IgD-negative memory B cell (primary cell): ENCODE data around the gene PCSK5. TPM values are rescaled to one million over a fixed set of nuclear protein-coding genes. Genes with fewer than 3 reads are reported as not detected.
A peak's percentile ranks its signal among the peaks of the same experiment; 100 is the strongest.
"Not testable (repeated sequence)": the region's sequence is repeated elsewhere in the genome, so short reads cannot be mapped to it uniquely, and the experiment has no call there.

Source experiments
- H3K27ac Mint-ChIP-seq, 3 donors: one replicate each; pipeline ENCODE4 v1.8.0; 2020 to 2022; ENCODE audit warnings: mild to moderate bottlenecking in 3 of 3, mixed read lengths in 3 of 3, moderate library complexity in 1 of 3
- H3K27me3 Mint-ChIP-seq: one replicate; pipeline ENCODE4 v1.8.0; 2021; ENCODE audit warnings: mixed read lengths
- H3K36me3 Mint-ChIP-seq: one replicate; pipeline ENCODE4 v1.8.0; 2020; ENCODE audit warnings: mild to moderate bottlenecking, mixed read lengths
- H3K4me1 Mint-ChIP-seq, 3 donors: one replicate each; pipeline ENCODE4 v1.8.0; 2020 to 2022; ENCODE audit warnings: mixed read lengths in 3 of 3, mild to moderate bottlenecking in 1 of 3
- H3K4me3 Mint-ChIP-seq, 4 donors: one replicate each; pipeline ENCODE4 v1.8.0; 2020 to 2022; ENCODE audit warnings: mild to moderate bottlenecking in 4 of 4, mixed read lengths in 4 of 4, moderate library complexity in 3 of 4
- H3K9me3 Mint-ChIP-seq, 3 donors: one replicate each; pipeline ENCODE4 v1.8.0; 2020 to 2021; ENCODE audit warnings: mixed read lengths in 3 of 3, mild to moderate bottlenecking in 1 of 3
- polyA plus RNA-seq: library from polyadenylated mRNA; unstranded; fragments of 300-500 nt; fragmentation: Illumina TruSeq; gene quantifications from one replicate; pipeline ENCODE4 v1.2.3, GENCODE V29; 2021

PCSK5 gene
- polyA plus RNA-seq, 1 donor from 2014 or later, result 0.18 TPM

DNA sequence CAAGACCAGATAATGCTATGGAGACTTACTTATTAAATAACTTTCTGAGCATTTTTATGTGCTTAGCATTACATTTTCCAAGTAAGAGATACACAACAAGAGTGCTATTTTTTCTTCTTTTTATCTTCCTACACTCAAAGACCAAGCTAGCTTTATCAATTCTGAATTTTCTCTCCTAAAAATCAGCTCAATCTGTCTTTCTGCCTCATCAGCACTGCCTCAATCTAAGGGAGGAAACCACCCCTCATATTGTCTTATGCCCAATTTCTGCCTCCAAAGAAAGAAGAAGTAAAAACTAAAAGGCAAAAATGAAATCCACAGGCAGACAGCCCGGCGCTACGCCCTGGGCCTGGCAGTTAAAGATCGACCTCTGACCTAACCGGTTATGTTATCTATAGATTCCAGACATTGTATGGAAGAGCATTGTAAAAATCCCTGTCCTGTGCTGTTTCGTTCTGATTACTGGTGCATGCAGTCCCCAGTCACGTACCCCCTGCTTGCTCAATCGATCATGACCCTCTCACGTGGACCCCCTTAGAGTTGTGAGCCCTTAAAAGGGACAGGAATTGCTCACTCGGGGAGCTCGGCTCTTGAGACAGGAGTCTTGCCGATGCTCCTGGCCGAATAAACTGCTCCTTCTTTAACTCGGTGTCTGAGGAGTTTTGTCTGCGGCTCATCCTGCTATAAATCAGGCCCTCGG, 472.0 kb downstream of the PCSK5 start:
- not testable (repeated sequence) for H3K27ac Mint-ChIP-seq, H3K4me3 Mint-ChIP-seq, H3K4me1 Mint-ChIP-seq, H3K36me3 Mint-ChIP-seq, H3K9me3 Mint-ChIP-seq
- peaks cover 17% of the 10 kb centered on the region for H3K27me3 Mint-ChIP-seq

DNA sequence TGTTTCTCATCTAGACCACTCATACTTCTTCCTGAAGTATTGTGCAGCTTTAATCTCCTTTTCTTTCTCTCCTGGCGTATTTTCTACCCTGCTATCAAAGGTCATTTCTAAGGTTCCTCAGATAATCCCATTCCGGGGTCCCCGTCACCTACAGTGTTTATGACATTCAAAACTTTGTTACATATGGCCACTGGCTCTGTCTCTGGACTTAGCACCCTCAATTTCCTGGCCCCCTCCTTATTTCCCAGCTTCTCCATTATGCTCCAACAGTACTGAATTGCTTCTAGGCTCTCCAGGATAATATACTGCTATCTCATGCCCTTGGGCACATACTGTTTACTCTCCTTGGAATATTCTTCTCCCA, 472.5 kb downstream of the PCSK5 start:
- Mint-ChIP-seq H3K36me3 (peaks cover 3% of the 10 kb centered on the region), H3K9me3 (no peaks in the 10 kb centered on the region), H3K27ac (peak overlapping the region in 1 of 3 donors; percentile 10)

DNA sequence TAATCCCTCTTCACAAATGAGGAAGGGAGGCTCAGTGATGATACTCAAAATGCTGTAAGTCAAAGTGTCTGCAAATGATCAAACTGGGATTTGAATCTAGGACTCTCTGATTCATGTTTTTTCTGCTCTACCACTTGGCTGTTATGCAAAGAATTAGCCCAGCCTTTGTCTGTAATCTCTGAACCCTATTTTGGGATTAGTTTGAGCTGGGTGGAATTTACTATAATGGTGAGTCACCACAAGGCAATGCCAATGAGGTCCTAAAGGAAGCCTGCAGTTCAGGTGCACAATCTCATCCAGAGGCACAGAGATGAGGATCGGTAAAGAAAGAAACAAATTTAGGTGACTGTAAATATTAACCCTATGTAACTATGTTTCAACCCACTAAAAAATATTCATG, 474.6 kb downstream of the PCSK5 start:
- peaks cover 3% of the 10 kb centered on the region for H3K36me3 Mint-ChIP-seq
- peaks cover 0 to 2% (median 0%) of the 10 kb centered on the region in 3 donors for H3K4me1 Mint-ChIP-seq
- H3K4me3 Mint-ChIP-seq, result no peak overlapping the region
- H3K27me3 Mint-ChIP-seq, result peaks cover 11% of the 10 kb centered on the region
- H3K27ac Mint-ChIP-seq, result no peak overlapping the region
- H3K9me3 Mint-ChIP-seq, result no peaks in the 10 kb centered on the region

More for the DNA sequence above, 472.5 kb downstream of the PCSK5 start:
- Mint-ChIP-seq H3K4me3 (no peak overlapping the region), H3K4me1 (peaks cover 0 to 2% (median 0%) of the 10 kb centered on the region in 3 donors), H3K27me3 (peaks cover 17% of the 10 kb centered on the region)

DNA sequence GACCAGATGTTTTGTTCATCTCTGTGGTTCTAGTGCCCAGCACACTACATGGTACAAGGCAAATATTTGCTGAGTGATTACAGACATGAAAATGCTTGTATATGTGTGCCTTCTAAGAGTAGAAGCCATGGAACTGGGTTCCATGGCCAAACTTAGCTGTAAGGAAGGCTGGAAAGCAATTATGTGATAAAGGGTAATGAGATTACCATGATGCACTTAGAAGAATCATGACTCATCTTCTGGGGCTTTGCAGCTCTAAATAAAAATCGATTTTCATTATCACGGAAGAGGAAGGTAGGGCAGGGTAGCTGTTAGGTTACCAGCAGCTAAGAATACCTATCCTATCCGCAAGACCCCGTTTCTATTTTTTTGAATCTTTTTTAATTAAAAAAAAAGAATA, 475.8 kb downstream of the PCSK5 start:
- Mint-ChIP-seq H3K27me3 (peaks cover 11% of the 10 kb centered on the region), H3K9me3 (no peaks in the 10 kb centered on the region), H3K27ac (no peak overlapping the region), H3K4me1 (peaks cover 0 to 2% (median 0%) of the 10 kb centered on the region in 3 donors), H3K4me3 (no peak overlapping the region), H3K36me3 (peaks cover 3% of the 10 kb centered on the region)

DNA sequence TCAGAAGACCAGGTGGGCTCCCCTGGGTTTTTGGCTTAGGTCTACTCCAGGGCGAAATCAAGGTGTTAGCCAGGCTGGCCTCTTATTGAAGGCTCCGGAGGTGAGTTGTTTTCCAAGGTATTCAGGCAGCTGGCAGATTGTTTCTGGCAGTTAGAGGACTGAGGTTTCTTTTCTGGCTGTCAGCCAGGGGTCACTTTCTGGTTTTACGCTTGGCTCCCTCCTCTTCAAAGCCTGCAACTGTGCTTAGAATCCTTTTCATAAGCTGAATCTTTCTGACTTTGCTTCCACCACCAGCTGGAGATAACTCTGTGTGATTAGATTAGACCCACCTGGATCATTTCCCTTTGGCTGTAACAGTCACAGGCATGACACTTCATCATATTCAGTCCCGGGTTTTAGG, 479.1 kb downstream of the PCSK5 start:
- H3K4me3 Mint-ChIP-seq, result no peak overlapping the region
- H3K27ac Mint-ChIP-seq, result no peak overlapping the region
- H3K36me3 Mint-ChIP-seq, result peaks cover 3% of the 10 kb centered on the region
- peaks cover 0 to 2% (median 0%) of the 10 kb centered on the region in 3 donors for H3K4me1 Mint-ChIP-seq
- no peaks in the 10 kb centered on the region for H3K9me3 Mint-ChIP-seq
- H3K27me3 Mint-ChIP-seq, result peaks cover 2% of the 10 kb centered on the region

DNA sequence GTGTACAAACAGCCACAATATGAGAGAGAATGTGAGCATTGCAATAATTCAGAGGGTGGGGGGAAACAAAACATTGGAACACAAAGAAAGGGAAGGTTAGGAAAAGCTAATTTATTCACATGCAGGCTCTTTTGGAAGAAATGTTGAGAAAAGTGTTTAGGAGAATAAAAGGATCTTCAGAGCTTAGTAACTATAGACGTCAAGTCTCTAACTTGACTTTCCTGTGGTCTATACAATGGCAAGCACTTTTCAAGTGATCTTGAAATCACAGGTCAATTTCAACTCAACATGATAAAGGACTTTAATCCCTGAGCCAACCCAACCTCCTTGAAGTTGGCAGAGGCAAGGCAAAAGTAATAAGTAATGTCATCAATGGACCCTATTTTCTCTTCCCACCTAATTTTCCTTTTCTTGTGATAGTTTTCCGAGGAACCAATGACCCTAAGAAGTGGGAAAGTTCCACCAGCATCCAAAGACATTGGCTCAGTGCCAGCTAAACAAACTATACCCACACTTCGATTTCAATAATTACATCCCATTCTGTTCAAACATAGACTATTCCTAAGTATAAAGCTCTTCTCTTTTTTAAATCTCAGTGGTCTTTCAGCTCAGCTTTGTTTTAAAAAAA, 480.0 kb downstream of the PCSK5 start:
- peaks cover 3% of the 10 kb centered on the region for H3K36me3 Mint-ChIP-seq
- peaks cover 2% of the 10 kb centered on the region for H3K27me3 Mint-ChIP-seq
- no peak overlapping the region for H3K27ac Mint-ChIP-seq
- H3K4me1 Mint-ChIP-seq, result peaks cover 0 to 2% (median 0%) of the 10 kb centered on the region in 3 donors
- H3K4me3 Mint-ChIP-seq, result no peak overlapping the region
- no peaks in the 10 kb centered on the region for H3K9me3 Mint-ChIP-seq

DNA sequence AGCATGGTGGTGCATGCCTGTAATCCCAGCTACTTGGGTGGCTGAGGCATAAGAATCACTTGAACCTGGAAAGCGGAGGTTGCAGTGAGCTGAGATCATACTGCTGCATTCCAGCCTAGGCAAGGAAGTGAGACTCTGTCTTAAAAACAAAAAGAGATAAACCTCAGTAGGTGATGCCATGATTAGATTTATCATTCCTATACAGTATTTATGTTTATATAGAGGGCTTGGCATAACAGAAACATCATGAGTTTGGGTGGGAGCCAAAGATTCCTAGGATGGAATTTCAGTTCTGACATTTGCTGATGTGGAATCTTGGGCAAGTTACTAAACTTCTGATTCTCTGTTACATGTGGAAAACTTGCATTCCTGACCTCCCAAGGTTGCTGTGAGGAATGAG, 481.4 kb downstream of the PCSK5 start:
- Mint-ChIP-seq H3K4me1 (no peaks in the 10 kb centered on the region), H3K27me3 (peaks cover 2% of the 10 kb centered on the region)

DNA sequence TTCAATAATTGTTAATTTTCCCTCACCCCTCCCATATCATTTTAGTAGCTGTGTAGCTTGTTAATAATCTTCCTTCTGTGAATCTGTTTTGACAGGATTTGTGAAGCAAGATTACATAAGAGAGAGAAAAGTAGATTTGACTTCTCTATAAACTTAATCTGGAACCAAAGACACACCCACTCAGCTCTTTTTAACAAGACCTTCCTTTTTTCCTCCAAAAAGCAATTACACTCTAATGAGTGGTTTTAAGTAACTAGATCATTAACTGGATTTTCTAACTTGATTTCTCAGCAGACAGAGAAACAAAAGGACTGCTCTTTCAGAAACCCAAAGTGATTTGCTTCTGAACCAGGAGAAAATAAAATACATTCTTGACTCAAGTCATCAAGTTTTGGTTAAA, 481.9 kb downstream of the PCSK5 start:
- Mint-ChIP-seq H3K4me3 (no peak overlapping the region), H3K36me3 (peaks cover 3% of the 10 kb centered on the region), H3K27me3 (peaks cover 2% of the 10 kb centered on the region), H3K27ac (no peak overlapping the region), H3K4me1 (no peaks in the 10 kb centered on the region), H3K9me3 (no peaks in the 10 kb centered on the region)

More for the DNA sequence above, 481.4 kb downstream of the PCSK5 start:
- Mint-ChIP-seq H3K9me3 (no peaks in the 10 kb centered on the region), H3K27ac (no peak overlapping the region), H3K36me3 (peaks cover 3% of the 10 kb centered on the region), H3K4me3 (no peak overlapping the region)

DNA sequence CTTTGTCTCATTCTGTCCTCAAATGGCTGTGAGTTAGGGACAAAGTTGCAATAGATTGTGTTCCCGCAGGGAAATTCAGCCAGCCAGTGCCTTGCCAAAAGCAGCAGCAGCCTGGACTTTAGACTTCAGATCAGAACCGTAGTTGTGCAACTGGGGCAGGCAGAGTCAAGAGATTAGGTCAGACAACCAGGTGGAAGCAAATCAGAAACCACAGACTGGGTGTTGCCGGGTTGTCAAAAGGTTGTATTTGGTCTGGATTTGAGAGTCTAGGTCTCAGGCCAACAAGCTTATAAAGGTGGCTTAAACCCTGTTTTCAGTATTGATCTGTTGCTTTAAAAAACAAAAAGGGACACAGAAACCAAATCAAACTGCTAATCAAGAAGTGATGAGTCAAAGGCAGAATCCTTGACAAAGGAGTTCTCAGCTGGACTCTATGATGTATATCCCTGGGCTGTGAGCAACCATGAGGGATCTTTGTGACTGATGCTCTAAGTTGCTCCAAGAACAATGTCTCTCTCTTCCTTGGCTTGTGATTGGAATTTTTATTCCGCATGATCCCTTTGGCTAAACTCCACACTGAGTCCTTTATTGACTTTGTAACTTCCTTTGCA, 482.8 kb downstream of the PCSK5 start:
- H3K36me3 Mint-ChIP-seq, result no peaks in the 10 kb centered on the region
- no peaks in the 10 kb centered on the region for H3K27me3 Mint-ChIP-seq
- H3K4me3 Mint-ChIP-seq, result no peak overlapping the region
- no peak overlapping the region for H3K27ac Mint-ChIP-seq
- no peaks in the 10 kb centered on the region for H3K9me3 Mint-ChIP-seq
- H3K4me1 Mint-ChIP-seq, result no peaks in the 10 kb centered on the region

DNA sequence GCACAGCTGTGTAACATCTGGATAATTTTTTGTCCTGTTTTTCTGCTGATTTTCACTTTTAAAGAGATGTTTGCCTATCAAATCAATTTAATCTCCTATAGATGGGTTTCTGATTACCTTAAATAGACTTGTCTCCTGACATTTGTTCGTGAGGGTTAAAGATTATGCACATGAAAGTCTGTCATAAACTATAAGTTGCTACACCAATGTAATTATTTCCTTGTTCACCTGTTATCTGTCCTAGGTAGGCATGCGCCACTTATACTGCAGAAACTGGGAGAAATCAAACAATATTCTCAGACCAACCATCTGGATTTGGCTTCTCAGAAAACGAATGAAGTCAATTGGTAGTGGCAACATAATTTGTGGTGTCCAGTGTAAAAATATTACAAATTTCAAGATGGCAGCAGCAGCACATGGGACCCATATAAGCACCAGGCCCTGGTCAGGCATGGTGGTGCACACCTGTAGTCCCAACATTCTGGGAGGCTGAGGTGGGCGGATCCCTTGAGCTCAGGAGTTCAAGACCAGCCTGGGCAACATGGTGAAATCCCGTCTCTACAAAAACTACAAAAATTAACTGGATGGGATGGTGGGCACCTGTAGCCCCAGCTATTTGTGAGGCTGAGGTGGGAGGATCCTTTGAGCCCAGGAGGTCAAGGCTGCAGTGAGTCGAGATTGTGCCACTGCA, 483.5 kb downstream of the PCSK5 start:
- Mint-ChIP-seq H3K27ac (no peak overlapping the region), H3K36me3 (no peaks in the 10 kb centered on the region), H3K27me3 (no peaks in the 10 kb centered on the region), H3K4me3 (no peak overlapping the region), H3K9me3 (no peaks in the 10 kb centered on the region), H3K4me1 (no peaks in the 10 kb centered on the region)

DNA sequence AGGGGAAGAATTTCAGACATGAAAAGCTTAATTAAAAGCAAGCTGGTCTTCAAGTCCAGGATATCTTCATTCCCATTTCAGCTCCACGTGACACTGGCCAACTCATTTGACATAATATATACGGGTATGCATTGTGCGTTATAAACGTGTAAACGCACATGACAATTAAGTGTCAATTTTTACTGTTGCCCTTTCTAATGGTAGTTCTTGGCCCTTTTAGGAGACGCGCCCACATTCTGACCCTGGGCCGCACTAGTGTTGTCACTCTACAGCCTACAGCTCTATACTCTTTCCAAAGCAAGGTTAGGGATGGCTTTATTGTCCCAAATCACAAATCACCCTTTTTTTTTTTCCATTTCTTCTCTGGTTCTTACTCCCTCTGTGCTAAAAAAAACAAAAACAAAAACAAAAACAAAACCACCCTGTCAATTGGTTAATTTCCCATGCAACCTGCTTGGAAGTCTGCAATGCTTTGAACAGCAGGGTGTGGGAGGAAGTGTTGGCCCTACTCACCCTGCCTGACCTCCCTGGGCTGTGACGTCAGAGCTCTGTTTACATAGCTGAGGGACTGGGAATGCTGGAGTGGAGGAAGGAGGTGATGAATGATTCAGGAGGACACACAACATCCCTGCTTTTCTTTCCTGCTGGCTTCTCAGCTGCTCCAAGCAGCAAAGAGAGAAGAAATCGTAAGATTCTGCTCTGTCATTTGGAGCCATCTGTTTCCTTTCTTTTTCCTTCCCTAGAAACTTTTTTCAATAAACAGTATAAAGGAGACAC, 484.5 kb downstream of the PCSK5 start:
- Mint-ChIP-seq H3K9me3 (no peaks in the 10 kb centered on the region), H3K27ac (no peak overlapping the region), H3K27me3 (no peaks in the 10 kb centered on the region), H3K4me1 (no peaks in the 10 kb centered on the region), H3K4me3 (no peak overlapping the region), H3K36me3 (no peaks in the 10 kb centered on the region)

DNA sequence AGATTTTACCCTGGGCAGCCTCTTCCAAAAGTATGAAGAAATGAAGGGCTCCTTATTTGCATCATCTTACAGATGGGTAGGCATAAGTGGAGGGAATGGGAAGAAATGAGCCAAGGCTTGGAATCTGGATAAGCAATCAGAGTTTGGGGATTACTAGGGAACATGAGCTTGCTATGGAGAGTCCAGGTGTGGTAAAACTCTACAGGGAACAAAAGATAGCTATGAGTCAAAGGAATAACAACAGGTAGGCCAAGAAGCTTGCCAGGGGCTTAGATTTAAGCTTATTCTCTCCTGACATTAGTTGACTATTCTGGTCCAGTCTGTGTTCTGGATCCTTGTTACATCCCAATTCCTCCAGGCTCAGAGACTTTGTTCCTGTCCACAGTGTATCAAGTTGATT, 487.3 kb downstream of the PCSK5 start:
- Mint-ChIP-seq H3K4me3 (no peak overlapping the region), H3K27me3 (no peaks in the 10 kb centered on the region), H3K27ac (no peak overlapping the region), H3K9me3 (no peaks in the 10 kb centered on the region), H3K36me3 (no peaks in the 10 kb centered on the region), H3K4me1 (no peaks in the 10 kb centered on the region)

DNA sequence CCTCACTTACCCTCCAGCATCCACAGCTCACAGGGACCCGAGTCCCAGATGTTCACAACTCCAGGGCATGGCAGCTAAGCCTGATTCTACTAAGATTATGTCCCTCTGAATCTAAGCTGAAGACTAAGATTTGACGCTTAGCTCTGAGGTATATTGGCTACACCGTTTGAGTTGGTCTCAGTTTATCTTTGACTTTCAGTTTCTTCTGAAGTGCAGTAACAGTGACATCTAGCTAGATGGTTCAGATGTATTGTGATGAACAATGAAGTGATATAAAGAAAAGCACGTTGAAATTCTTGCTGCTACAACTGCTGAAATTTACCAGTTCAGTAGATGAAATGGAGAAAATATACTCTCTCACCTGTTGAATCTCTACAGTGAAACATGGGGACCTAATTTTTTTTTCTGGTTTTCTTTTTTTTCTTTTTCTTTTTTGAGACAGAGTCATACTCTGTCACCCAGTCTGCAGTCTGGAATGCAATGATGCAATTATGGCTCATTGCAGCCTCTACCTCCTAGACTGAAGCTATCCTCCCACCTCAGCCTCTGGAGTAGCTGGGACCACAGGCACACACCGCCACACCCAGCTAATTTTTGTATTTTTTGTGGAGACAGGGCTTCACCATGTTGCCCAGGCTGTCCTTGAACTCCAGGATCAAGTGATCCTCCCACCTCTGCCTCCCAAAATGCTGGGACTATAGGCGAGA, 488.0 kb downstream of the PCSK5 start:
- no peaks in the 10 kb centered on the region for H3K9me3 Mint-ChIP-seq
- no peak overlapping the region for H3K4me3 Mint-ChIP-seq
- no peak overlapping the region for H3K27ac Mint-ChIP-seq
- no peaks in the 10 kb centered on the region for H3K27me3 Mint-ChIP-seq
- H3K36me3 Mint-ChIP-seq, result peaks cover 4% of the 10 kb centered on the region
- no peaks in the 10 kb centered on the region for H3K4me1 Mint-ChIP-seq

DNA sequence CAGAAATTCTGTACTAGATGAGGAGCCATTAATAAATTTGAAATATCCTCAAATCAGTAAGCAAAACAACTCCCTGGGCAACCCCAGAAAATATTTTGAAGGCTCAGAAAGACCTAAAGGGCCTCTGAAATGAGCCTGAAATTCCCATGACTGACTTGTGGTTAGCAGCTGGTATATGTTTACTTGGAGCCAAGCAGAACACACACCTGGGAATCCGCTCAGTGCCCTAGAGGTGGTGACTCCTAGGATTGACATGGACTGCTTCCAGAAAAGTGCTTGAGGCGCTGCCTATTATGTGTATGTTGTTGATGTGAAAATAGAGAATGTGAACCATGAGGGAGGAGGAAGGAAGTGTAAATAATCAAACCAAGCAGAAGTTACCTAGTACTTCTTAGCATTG, 489.0 kb downstream of the PCSK5 start:
- H3K4me3 Mint-ChIP-seq, result no peak overlapping the region
- no peaks in the 10 kb centered on the region for H3K27me3 Mint-ChIP-seq
- no peak overlapping the region for H3K27ac Mint-ChIP-seq
- no peaks in the 10 kb centered on the region for H3K9me3 Mint-ChIP-seq
- H3K4me1 Mint-ChIP-seq, result no peaks in the 10 kb centered on the region
- peaks cover 6% of the 10 kb centered on the region for H3K36me3 Mint-ChIP-seq
